Stimulated activated CD4-positive, alpha-beta T cell treated with anti-CD3 and anti-CD28 coated beads, Interleukin-2, amount 100 ng/mL, for 4 hours (primary cell): ENCODE measurements around the gene DDX46.
"Not testable (repeated sequence)": the region's sequence is repeated elsewhere in the genome, so short reads cannot be mapped to it uniquely, and the experiment has no call there.

Experiments
- DNase-seq: peaks from one replicate; pipeline ENCODE4 v3.0.0-alpha.2; 2020; ENCODE audit warnings: low read depth

DDX46 gene

DNA sequence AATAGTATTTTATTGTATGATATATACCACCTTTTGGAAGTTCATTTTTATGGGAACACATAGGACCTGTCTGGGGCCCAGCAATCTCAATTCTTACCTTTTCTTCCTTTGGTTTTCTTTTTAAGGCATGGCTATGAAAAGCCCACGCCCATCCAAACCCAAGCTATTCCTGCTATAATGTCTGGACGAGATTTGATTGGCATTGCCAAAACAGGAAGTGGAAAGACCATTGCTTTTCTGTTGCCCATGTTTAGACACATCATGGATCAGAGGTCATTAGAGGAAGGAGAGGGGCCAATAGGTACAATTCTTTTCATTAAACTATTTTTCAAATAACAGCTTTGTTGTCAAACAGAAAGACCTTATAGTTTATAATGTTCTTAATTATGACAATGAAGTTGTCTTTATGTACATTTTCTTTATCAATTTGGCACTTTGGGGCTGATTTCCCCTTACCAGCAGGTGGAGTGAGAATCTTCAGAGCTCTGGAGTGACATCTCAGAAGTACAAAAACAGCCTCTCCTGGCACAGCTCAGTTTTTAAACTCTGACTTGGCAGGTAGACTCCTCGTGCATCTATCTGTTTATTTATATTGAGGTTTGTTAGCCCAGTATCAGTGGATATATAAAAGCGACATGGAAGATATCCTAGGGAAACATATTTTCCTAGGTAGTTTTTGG lies 25.8 kb downstream of the DDX46 start:
- DNase-seq = no peak

- no peak for DNase-seq
Observed at GRCh38 chr5:134784946-134785620, 26.5 kb downstream of the DDX46 start.

DNA sequence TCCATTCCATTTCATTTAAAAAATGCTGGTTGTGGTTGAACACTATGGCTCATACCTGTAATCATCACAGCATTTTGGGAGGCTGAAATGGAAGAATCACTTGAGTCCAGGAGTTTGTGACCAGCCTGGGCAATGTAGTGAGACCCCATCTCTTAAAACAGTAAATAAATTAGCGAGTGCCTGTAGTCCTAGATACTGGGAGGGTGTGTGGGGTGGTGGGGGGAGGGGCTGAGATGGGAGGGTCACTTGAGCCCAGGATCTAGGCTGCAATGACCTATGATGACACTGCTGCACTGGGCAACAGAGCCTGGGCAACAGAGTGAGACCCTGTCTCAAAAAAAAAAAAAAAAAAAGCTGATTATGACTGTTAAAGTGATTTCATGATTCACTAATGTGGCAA lies 29.1 kb downstream of the DDX46 start:
- no peak for DNase-seq

GRCh38 chr5:134791580-134791979 lies 33.0 kb downstream of the DDX46 start:
- DNase-seq = no peak

DNA sequence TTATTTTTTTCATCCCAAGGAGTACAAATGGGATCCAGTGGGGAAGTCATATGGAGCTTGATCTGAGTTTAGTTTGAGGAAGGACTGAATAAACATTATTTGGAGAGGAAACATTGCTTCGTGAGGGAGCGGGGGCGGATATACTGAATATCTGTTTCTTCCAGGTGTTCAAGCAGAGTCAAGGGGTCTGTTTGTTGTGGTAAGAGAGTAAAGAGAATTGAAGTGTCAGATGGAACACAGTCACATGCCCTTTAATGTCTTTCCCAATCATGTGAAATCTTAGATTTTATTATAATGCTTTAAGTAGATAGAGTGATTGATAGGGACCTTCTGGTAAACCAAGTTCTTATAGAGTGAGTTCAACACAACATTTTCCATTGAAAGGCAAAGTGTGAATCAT lies 33.7 kb downstream of the DDX46 start:
- DNase-seq = no peak

DNA sequence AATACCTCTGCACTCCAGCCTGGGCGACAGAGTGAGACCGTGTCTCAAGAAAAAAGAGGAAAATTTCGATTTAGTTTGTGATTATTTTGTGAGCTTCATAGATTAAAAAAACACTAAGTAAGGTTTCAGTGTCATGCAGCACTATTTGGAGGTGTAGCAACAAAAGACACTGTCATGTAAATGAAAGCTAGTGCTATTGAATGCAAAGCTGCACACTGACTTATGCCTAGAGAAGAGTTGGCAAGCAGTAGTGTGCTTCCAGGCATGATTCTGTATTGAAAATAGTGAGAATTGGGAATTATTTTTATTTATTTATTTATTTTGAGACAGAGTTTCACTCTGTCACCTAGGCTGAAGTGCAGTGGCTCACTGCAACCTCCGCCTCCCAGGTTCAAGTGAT lies 34.5 kb downstream of the DDX46 start:
- no peak for DNase-seq

- no peak for DNase-seq
Observed at GRCh38 chr5:134794082-134794481, 35.5 kb downstream of the DDX46 start.

DNA sequence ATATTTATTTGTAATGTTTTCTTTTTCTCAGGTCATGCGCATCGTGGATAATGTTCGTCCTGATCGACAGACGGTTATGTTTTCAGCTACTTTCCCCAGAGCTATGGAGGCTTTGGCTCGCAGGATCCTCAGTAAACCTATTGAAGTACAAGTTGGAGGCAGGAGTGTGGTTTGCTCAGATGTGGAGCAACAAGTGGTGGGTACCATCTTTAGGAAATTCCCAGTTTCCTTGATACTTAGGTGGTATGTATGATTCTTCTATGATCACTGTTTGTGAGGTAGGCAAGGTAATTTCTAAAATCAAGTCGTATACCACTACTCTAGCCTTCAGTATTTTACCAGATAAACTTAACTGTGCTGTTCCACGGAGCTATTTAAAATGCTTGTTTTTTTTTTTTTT lies 36.2 kb downstream of the DDX46 start:
- DNase-seq = no peak

DNA sequence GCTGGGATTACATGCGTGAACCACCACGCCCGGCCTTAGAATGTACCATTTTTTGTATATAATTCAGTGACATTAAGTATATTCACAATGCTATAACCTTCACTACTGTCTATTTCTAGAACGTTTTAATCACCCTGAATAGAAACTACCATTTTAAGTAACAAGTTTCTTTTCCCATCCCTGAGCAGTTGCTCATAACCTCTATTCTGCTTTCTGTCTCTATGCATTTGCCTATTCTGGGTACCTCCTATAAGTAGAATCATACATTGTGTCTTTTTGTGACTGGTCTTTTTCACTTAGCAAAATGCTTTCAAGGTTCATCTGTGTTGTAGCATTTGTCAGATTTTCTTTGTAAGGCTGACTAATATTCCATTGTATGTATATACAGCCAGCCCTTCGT lies 39.9 kb downstream of the DDX46 start:
- DNase-seq = no peak

- no peak for DNase-seq
Observed at GRCh38 chr5:134803821-134804220, 45.2 kb downstream of the DDX46 start.

GRCh38 chr5:134813407-134813806 lies 54.8 kb downstream of the DDX46 start:
- DNase-seq = no peak

GRCh38 chr5:134813827-134814226 lies 55.2 kb downstream of the DDX46 start:
- DNase-seq = no peak

GRCh38 chr5:134817006-134817405 lies 58.4 kb downstream of the DDX46 start:
- DNase-seq = no peak

DNA sequence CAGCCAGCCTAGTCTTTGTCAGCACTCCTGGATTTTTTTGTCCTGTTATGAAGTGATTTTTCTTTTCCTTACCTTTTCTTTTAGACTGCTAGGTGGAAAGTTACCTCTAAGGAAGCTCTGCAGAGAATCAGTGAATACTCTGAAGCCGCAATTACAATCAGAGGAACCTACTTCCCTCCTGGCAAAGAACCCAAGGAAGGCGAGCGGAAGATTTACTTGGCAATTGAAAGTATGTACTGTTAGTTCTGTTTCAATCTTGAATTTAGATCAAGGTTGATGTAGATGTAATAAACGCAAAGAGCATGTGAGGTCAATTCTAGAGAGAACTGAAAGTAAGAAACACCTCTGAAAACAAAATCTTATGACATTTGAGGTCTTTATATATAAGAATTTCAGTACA lies 60.2 kb downstream of the DDX46 start:
- DNase-seq = no peak

GRCh38 chr5:134819407-134819963 lies 60.9 kb downstream of the DDX46 start:
- no peak for DNase-seq

GRCh38 chr5:134821841-134822240 lies 63.3 kb downstream of the DDX46 start:
- no peak for DNase-seq

GRCh38 chr5:134824681-134825080 lies 66.1 kb downstream of the DDX46 start:
- no peak for DNase-seq

GRCh38 chr5:134825212-134825611 lies 66.6 kb downstream of the DDX46 start:
- no peak for DNase-seq

DNA sequence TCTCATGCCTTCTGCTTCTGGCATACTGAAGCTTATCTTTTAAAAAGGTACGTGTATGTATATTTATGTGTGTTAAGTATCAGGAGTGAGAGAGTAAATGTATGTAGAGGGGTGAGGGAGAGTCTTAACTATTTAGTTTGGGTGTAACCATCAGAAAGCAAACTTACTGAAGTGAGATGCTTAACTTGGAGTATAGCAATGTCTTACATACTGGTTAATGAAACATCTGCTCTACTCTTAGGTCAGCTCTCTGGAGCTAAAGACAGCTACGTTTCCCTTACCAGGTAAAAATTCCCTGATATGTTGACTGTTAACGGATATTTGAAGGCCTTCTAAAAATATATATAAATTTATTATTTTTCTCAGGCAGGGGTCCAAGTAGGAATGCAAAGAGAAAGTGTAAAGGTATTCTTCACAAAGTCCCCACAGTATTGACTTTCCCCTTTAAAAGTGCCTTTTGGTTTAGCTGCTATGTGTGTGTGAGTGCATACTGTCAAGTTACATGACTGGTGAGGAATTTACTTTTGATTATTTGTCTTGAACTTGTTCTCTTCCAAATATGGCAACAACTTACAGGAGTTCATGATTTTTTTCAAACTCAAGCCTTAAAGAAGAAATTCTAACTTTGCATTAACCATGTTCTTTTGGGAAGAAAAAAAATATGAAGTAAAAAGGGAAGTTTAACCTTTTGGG lies 74.9 kb downstream of the DDX46 start:
- no peak for DNase-seq

GRCh38 chr5:134835623-134836022 lies 77.0 kb downstream of the DDX46 start:
- no peak for DNase-seq

DNA sequence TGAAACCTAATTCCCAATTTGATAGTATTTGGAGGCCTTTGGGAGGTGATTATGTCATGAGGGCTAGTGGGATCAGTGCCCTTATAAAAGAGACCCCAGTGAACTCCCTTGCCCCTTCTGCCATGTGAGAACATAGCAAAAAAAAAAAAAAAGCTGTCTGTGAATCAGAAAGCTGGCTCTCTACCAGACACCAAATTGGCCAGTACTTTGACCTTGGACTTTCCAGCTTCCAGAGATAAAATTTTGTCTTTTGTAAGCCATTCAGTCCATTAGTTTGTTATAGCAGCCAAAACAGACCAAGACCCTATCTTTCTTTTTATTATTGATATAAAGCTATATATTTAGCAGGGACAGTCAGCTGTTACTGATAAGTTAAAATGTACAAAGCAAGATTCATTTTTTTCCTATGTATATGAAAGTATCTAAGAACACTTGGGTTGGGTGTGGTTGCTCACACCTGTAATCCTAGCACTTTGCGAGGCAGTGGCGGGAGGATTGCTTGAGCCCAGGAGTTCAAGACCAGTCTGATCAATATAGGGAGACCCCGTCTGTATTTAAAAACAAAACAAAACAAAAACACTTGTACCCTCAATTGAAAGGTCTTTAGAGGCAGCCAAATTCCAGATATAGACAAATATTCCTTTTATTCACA lies 79.1 kb downstream of the DDX46 start:
- DNase-seq = no peak

- DNase-seq = not testable (repeated sequence)
Observed at GRCh38 chr5:134838361-134838760, 79.8 kb downstream of the DDX46 start.

DNA sequence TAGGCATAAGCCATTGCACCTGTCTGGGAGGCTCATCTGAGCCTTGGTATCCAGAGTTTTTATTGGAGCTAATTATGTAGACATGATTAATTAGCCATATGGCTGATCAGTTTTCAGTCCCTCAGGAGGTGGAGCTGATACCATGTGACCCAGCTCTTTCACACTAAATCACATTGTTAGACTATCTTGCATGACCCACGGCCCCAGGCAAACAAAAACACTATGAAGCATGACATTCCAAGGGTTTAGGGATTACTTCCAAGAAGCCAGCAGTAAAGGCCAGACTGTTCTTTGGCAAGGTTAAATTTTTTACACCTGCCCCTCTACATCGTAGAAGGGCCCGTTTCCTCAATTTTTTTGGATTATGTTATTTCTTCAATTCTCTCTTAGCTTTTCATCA lies 82.2 kb downstream of the DDX46 start:
- DNase-seq = no peak
